Gastrocnemius medialis (tissue), 4 donors: Measurements from ENCODE around the gene MSANTD2. TPM values are rescaled to one million over a fixed set of nuclear protein-coding genes. Genes with fewer than 3 reads are reported as not detected.
A peak's percentile ranks its signal among the peaks of the same experiment; 100 is the strongest.

Source experiments
- ATAC-seq, 2 donors: fragments of 150-250 bp; one replicate each; pipeline ENCODE4 v1.9.1; 2016
- DNase-seq, 2 donors: peaks; one replicate each; pipeline ENCODE4 v3.0.0-alpha.2; 2019
- H3K27ac ChIP-seq, 4 donors: fragments of 200-600 bp; sonication (generic); 1 replicate in 1 of 4; 2 replicates in 3 of 4; pipeline ENCODE4 v1.5.1; 2016 to 2018; ENCODE audit warnings: mild to moderate bottlenecking in 2 of 4, moderate library complexity in 1 of 4
- H3K27me3 ChIP-seq, 3 donors: fragments of 200-600 bp; sonication (generic) in 2 of 3; 1 replicate in 1 of 3; 2 replicates in 2 of 3; pipeline versions ENCODE4 v1.5.1 to v1.6.0; 2016 to 2019; ENCODE audit warnings: mild to moderate bottlenecking in 1 of 3, moderate library complexity in 1 of 3
- H3K36me3 ChIP-seq, 2 donors: fragments of 200-600 bp; sonication (generic) in 1 of 2; one replicate each; pipeline ENCODE4 v1.5.1; 2017 to 2018
- H3K4me1 ChIP-seq, 2 donors: fragments of 200-600 bp; sonication (generic) in 1 of 2; one replicate each; pipeline ENCODE4 v1.5.1; 2016 to 2017; ENCODE audit warnings: mild to moderate bottlenecking in 2 of 2
- H3K4me3 ChIP-seq, 4 donors: fragments of 200-600 bp; sonication (generic) in 3 of 4; 1 replicate in 1 of 4; 2 replicates in 3 of 4; pipeline ENCODE4 v1.5.1; 2016 to 2019; ENCODE audit warnings: mild to moderate bottlenecking in 2 of 4
- H3K9me3 ChIP-seq, 3 donors: fragments of 200-600 bp; sonication (generic) in 2 of 3; 1 replicate in 1 of 3; 2 replicates in 2 of 3; pipeline ENCODE4 v1.5.1; 2016 to 2019
- CTCF ChIP-seq, 5 experiments: fragments of 450-650 bp in 3 of 5; fragments of 200-600 bp in 2 of 5; sonication (generic) in 2 of 5; IDR thresholded peaks in 4 of 5; conservative IDR thresholded peaks in 1 of 5; 1 replicate in 4 of 5; 2 replicates in 1 of 5; pipeline ENCODE4 v1.5.1; 2016 to 2019; ENCODE audit warnings: antibody characterized with exemption in 5 of 5, mild to moderate bottlenecking in 3 of 5, moderate library complexity in 3 of 5
- POLR2A ChIP-seq, 2 donors: fragments of 450-650 bp; IDR thresholded peaks; one replicate each; pipeline ENCODE4 v1.6.1; 2017; ENCODE audit warnings: antibody characterized with exemption in 2 of 2, mild to moderate bottlenecking in 2 of 2, moderate library complexity in 2 of 2
- in situ Hi-C, 4 donors: fragments of 200-750 bp; cut with MboI; loops; one replicate each; pipeline versions ENCODE4 v1.15.0 to v1.8.0; 2017; ENCODE audit warnings: low sequenced_read_pairs in 4 of 4
- intact Hi-C: fragments of 100-400 bp; cut with DNase I; formaldehyde crosslinking; loops from one replicate; pipeline ENCODE4 v1.15.1; 2023; ENCODE audit warnings: low total_unique reads
- total RNA-seq, 4 donors: library from RNA; depleted of rRNA; stranded (reverse); fragments of >200 nt; gene quantifications; one replicate each; pipeline versions ENCODE4 v1.1.0 to v1.2.3, GENCODE V29; 2016

The MSANTD2 gene
- total RNA-seq, 4 donors from 2014 or later: 3.3 to 5.1 (median 3.8) TPM

GRCh38 chr11:124717786-124718651, 82.2 kb downstream of the MSANTD2 start:
- ATAC-seq (no peak), DNase-seq (no peak)
- in situ Hi-C loops (no loop called here), intact Hi-C loops (no loop called here)
- Histone ChIP-seq H3K4me1 (peaks cover 5 to 10% of the 10 kb centered on the region in 2 donors), H3K4me3 (peak overlapping the region; percentile 47 to 68 (median 49)), H3K27ac (peak overlapping the region in 3 of 4 donors; percentile 36 to 67 (median 49)), H3K36me3 (no peaks in the 10 kb centered on the region), H3K9me3 (no peaks in the 10 kb centered on the region), H3K27me3 (peaks cover 11 to 36% (median 17%) of the 10 kb centered on the region in 3 donors)
- TF ChIP-seq POLR2A (IDR thresholded peaks at IDR 0.05) (no peak), CTCF (IDR thresholded peaks at IDR 0.05 in 4 of 5, conservative IDR thresholded peaks at IDR 0.05 in 1 of 5) (no peak)

- H3K4me1 ChIP-seq: peaks cover 5 to 10% of the 10 kb centered on the region in 2 donors
- in situ Hi-C loops: no loop called here
- TF ChIP-seq CTCF (IDR thresholded peaks at IDR 0.05 in 4 of 5, conservative IDR thresholded peaks at IDR 0.05 in 1 of 5): no peak
- TF ChIP-seq POLR2A (IDR thresholded peaks at IDR 0.05): no peak
- H3K4me3 ChIP-seq: peak overlapping the region; percentile 47 to 68 (median 49)
- ATAC-seq (no peak), DNase-seq (no peak)
- H3K27ac ChIP-seq: peak overlapping the region in 3 of 4 donors; percentile 36 to 67 (median 49)
- H3K27me3 ChIP-seq: peaks cover 11 to 36% (median 17%) of the 10 kb centered on the region in 3 donors
- H3K9me3 ChIP-seq: no peaks in the 10 kb centered on the region
- intact Hi-C loops: no loop called here
- H3K36me3 ChIP-seq: no peaks in the 10 kb centered on the region
These were observed 82.8 kb downstream of the MSANTD2 start for GRCh38 chr11:124717421-124717785.

- no peak for ATAC-seq
- Histone ChIP-seq H3K4me1 (peaks cover 5 to 10% of the 10 kb centered on the region in 2 donors), H3K36me3 (no peaks in the 10 kb centered on the region), H3K27ac (no peak overlapping the region), H3K27me3 (peaks cover 11 to 33% (median 17%) of the 10 kb centered on the region in 3 donors), H3K9me3 (no peaks in the 10 kb centered on the region), H3K4me3 (no peak overlapping the region)
- no peak for DNase-seq
- no peak for TF ChIP-seq CTCF (IDR thresholded peaks at IDR 0.05 in 4 of 5, conservative IDR thresholded peaks at IDR 0.05 in 1 of 5)
- TF ChIP-seq POLR2A (IDR thresholded peaks at IDR 0.05): no peak
- intact Hi-C loops (no loop called here), in situ Hi-C loops (no loop called here)
These were observed 83.6 kb downstream of the MSANTD2 start for GRCh38 chr11:124716591-124716990.

Other genes with a start within 250 kb of the MSANTD2 start
- not detected for gene OR8A1, start 230.4 kb downstream of the MSANTD2 start, total RNA-seq
- gene PANX3, start 189.0 kb downstream of the MSANTD2 start, total RNA-seq: not detected
- gene TBRG1, start 177.5 kb downstream of the MSANTD2 start, total RNA-seq: 10 to 100 TPM; 20.8 to 42.3 (median 25.6) TPM
- gene SIAE, start 126.7 kb downstream of the MSANTD2 start, total RNA-seq: 10 to 100 TPM in 2 of 4 donors, 1 to 10 TPM in 2; 8.2 to 12.7 (median 10.1) TPM
- 1 to 10 TPM in 1 of 4 donors, under 1 TPM in 2, not detected in 1; 0.38 to 2.0 (median 0.44) TPM for gene SPA17, start 126.5 kb downstream of the MSANTD2 start, total RNA-seq
- gene NRGN, start 60.5 kb downstream of the MSANTD2 start, total RNA-seq: under 1 TPM in 2 of 4 donors, not detected in 2; 0.51 to 0.52 TPM
- under 1 TPM in 2 of 4 donors, not detected in 2; 0.29 to 0.46 TPM for gene VSIG2, start 48.2 kb downstream of the MSANTD2 start, total RNA-seq
- gene ESAM, start 38.1 kb downstream of the MSANTD2 start, total RNA-seq: 10 to 100 TPM; 20.0 to 30.1 (median 27.5) TPM
- gene ROBO3, start 65.0 kb upstream of the MSANTD2 start, total RNA-seq: 1 to 10 TPM in 2 of 4 donors, under 1 TPM in 2; 0.35 to 3.7 (median 1.3) TPM
- 10 to 100 TPM in 3 of 4 donors, 1 to 10 TPM in 1; 7.6 to 18.7 (median 14.7) TPM for gene ROBO4, start 97.5 kb upstream of the MSANTD2 start, total RNA-seq
- not detected for gene HEPN1, start 118.8 kb upstream of the MSANTD2 start, total RNA-seq
- gene HEPACAM, start 135.6 kb upstream of the MSANTD2 start, total RNA-seq: under 1 TPM in 2 of 4 donors, not detected in 2; 0.40 to 0.70 TPM
- gene CCDC15, start 153.8 kb upstream of the MSANTD2 start, total RNA-seq: under 1 TPM in 2 of 4 donors, not detected in 2; 0.10 to 0.16 TPM